ENCODE measurements around the gene TMEM181. TPM values are rescaled to one million over a fixed set of nuclear protein-coding genes. Genes with fewer than 3 reads are reported as not detected.

TMEM181 gene
- total and polyA plus RNA-seq, 2 experiments from 2014 or later = 11.9 to 25.2 TPM

GRCh38 chr6:158517038-158517437, 42.9 kb upstream of the TMEM181 start (continued):
- TF ChIP-seq ZNF462 (CRISPR knock-in tag; IDR thresholded peaks at IDR 0.05) = no peak
- TF ChIP-seq EZH2phosphoT487 (IDR thresholded peaks at IDR 0.05; ENCODE audit: unreplicated experiment) = no peak
- TF ChIP-seq STAT1 (IDR thresholded peaks at IDR 0.05; ENCODE audit: unreplicated experiment) = no peak
- no peak for TF ChIP-seq POLR2AphosphoS5 (IDR thresholded peaks at IDR 0.05; ENCODE audit: low read depth)
- TF ChIP-seq JUNB (IDR thresholded peaks at IDR 0.05; ENCODE audit: unreplicated experiment) = no peak

GRCh38 chr6:158517581-158517980, 42.3 kb upstream of the TMEM181 start:
- no peaks in the 10 kb centered on the region for H3K36me3 Mint-ChIP-seq (ENCODE audit: low read depth)
- no peak overlapping the region for H3K27ac Mint-ChIP-seq
- H3K9me3 Mint-ChIP-seq = no peaks in the 10 kb centered on the region
- peaks cover 19% of the 10 kb centered on the region for H3K27me3 ChIP-seq (ENCODE audit: insufficient read depth)
- H3K4me2 ChIP-seq = peak overlapping the region; percentile 69
- no peak overlapping the region for H3K4me3 Mint-ChIP-seq
- 0 out of 2 replicates have a peak, but pooled peaks cover 7% of the 10 kb centered on the region for H3F3A ChIP-seq (replicated peaks; ENCODE audit: low read depth)
- H3K27ac ChIP-seq (ENCODE audit: low read depth) = no peak overlapping the region
- ATAC-seq = no peak
- no peaks in the 10 kb centered on the region for H4K20me1 ChIP-seq (replicated peaks; ENCODE audit: insufficient read depth)
- H3K9me2 ChIP-seq (ENCODE audit: insufficient read depth) = no peaks in the 10 kb centered on the region
- DNase-seq (ENCODE audit: low spot score) = no peak
- H3K4me1 ChIP-seq (ENCODE audit: insufficient read depth) = peaks cover 6% of the 10 kb centered on the region; the same call in 1 of the 2 replicates
- no peaks in the 10 kb centered on the region for H3K79me2 ChIP-seq (replicated peaks; ENCODE audit: insufficient read depth)
- H3K4me3 ChIP-seq = peak overlapping the region; percentile 48
- peak overlapping the region; percentile 74 for H2AFZ ChIP-seq
- peaks cover 23% of the 10 kb centered on the region for H3K4me1 Mint-ChIP-seq
- no peaks in the 10 kb centered on the region for H3K36me3 ChIP-seq (ENCODE audit: insufficient read depth)
- peaks cover 32% of the 10 kb centered on the region for H3K27me3 Mint-ChIP-seq (ENCODE audit: insufficient read depth, low read depth, poor library complexity)
- TF ChIP-seq ZNF462 (CRISPR knock-in tag; IDR thresholded peaks at IDR 0.05) (no peak), ETS1 (IDR thresholded peaks at IDR 0.05) (no peak), POLR2AphosphoS5 (IDR thresholded peaks at IDR 0.05; ENCODE audit: low read depth) (no peak), EZH2 (IDR thresholded peaks at IDR 0.05; ENCODE audit: low read depth, unreplicated experiment) (no peak), JUNB (IDR thresholded peaks at IDR 0.05; ENCODE audit: unreplicated experiment) (no peak)

All from GM23338 (cell line).